Amygdala (tissue), 56 donors: ENCODE data around the gene CDYL.

ENCODE experiments used
- DNase-seq, 56 donors: peaks; one replicate each; lab custom pipeline; 2025; lab: John Stamatoyannopoulos, UW

CDYL gene

GRCh38 chr6:4953440-4953839 is 177.2 kb downstream of the CDYL start:
- no peak for DNase-seq

- no peak for DNase-seq
Observed at GRCh38 chr6:4956625-4957024, 180.4 kb downstream of the CDYL start.

- no peak for DNase-seq
Observed at GRCh38 chr6:4957521-4958231, 181.5 kb downstream of the CDYL start.

GRCh38 chr6:4958624-4959023 is 182.4 kb downstream of the CDYL start:
- no peak for DNase-seq

GRCh38 chr6:4961322-4962168 is 185.3 kb downstream of the CDYL start:
- no peak for DNase-seq

GRCh38 chr6:4962905-4963304 is 186.7 kb downstream of the CDYL start:
- no peak for DNase-seq

- DNase-seq, result no peak
Observed at GRCh38 chr6:4964675-4965561, 188.7 kb downstream of the CDYL start.

GRCh38 chr6:4965562-4966389 is 189.6 kb downstream of the CDYL start:
- DNase-seq, result no peak

GRCh38 chr6:4967301-4968030 is 191.3 kb downstream of the CDYL start:
- DNase-seq, result no peak

GRCh38 chr6:4969609-4970285 is 193.5 kb downstream of the CDYL start:
- DNase-seq, result no peak

GRCh38 chr6:4970739-4971395 is 194.7 kb downstream of the CDYL start:
- DNase-seq, result peak in 1 of 56 donors; percentile 9

GRCh38 chr6:4971851-4972250 is 195.6 kb downstream of the CDYL start:
- no peak for DNase-seq

- no peak for DNase-seq
Observed at GRCh38 chr6:4972438-4972837, 196.2 kb downstream of the CDYL start.

GRCh38 chr6:4973415-4973814 is 197.2 kb downstream of the CDYL start:
- no peak for DNase-seq

- DNase-seq, result peak in 9 of 56 donors; percentile 3 to 27 (median 13)
Observed at GRCh38 chr6:4973982-4974745, 198.0 kb downstream of the CDYL start.

- no peak for DNase-seq
Observed at GRCh38 chr6:4974962-4975361, 198.8 kb downstream of the CDYL start.

- no peak for DNase-seq
Observed at GRCh38 chr6:4975506-4975905, 199.3 kb downstream of the CDYL start.
